SU-DHL-6 (cell line): ENCODE measurements around the gene AK1.

Source experiments
- H2AFZ ChIP-seq: fragments of 200-600 bp; sonication (generic); 2 replicates; pipeline ENCODE4 v1.6.1; 2014; ENCODE audit warnings: low read depth, mild to moderate bottlenecking, moderate library complexity, mixed read lengths, antibody characterized with exemption, low read length; ENCODE audit not compliant: severe bottlenecking
- H3F3A ChIP-seq: fragments of 200-600 bp; shearing (Covaris generic); 2 replicates; pipeline ENCODE4 v1.6.0; 2016; ENCODE audit warnings: antibody characterized with exemption, mild to moderate bottlenecking; ENCODE audit not compliant: insufficient read depth
- H3K27ac ChIP-seq: fragments of 200-600 bp; sonication (generic); 2 replicates; pipeline ENCODE4 v1.5.1; 2016; ENCODE audit warnings: low read depth, mild to moderate bottlenecking, low read length, moderate library complexity, mixed read lengths
- H3K27me3 ChIP-seq: fragments of 200-600 bp; sonication (generic), shearing (Covaris generic); 2 replicates; pipeline ENCODE4 v1.6.0; 2014; ENCODE audit warnings: mild to moderate bottlenecking, low read length
- H3K36me3 ChIP-seq: fragments of 200-600 bp; sonication (generic); 2 replicates; pipeline ENCODE4 v1.6.1; 2014; ENCODE audit warnings: mild to moderate bottlenecking, low read length, mixed read lengths
- H3K4me2 ChIP-seq: fragments of 300-600, 200-600 bp; shearing (Covaris generic), sonication (generic); 2 replicates; pipeline ENCODE4 v1.6.0; 2014; ENCODE audit warnings: low read length, low read depth, mild to moderate bottlenecking; ENCODE audit not compliant: poor library complexity, severe bottlenecking
- H3K4me3 ChIP-seq: fragments of 200-600 bp; sonication (generic); 2 replicates; pipeline ENCODE4 v1.5.1; 2014; ENCODE audit warnings: antibody characterized with exemption, low read length, mild to moderate bottlenecking, mixed read lengths; ENCODE audit not compliant: insufficient read depth, poor library complexity, severe bottlenecking
- H3K79me2 ChIP-seq: fragments of 200-600 bp; sonication (generic); 2 replicates; pipeline ENCODE4 v1.6.1; 2014; ENCODE audit warnings: mild to moderate bottlenecking, low read length, moderate library complexity; ENCODE audit not compliant: insufficient read depth
- H3K9ac ChIP-seq: fragments of 200-600 bp; sonication (generic); 2 replicates; pipeline ENCODE4 v1.7.0; 2014; ENCODE audit warnings: mild to moderate bottlenecking, low read length
- H3K9me2 ChIP-seq: fragments of 200-600 bp; sonication (generic); replicated peaks from 2 replicates; pipeline ENCODE4 v1.6.1; 2014; ENCODE audit warnings: low read length; ENCODE audit not compliant: insufficient read depth
- H3K9me3 ChIP-seq: fragments of 200-600 bp; sonication (generic); 2 replicates; pipeline ENCODE4 v1.6.1; 2014; ENCODE audit warnings: low read length, mixed read lengths; ENCODE audit not compliant: insufficient read depth
- H4K20me1 ChIP-seq: fragments of 200-600 bp; sonication (generic); 2 replicates; pipeline ENCODE4 v1.6.1; 2014; ENCODE audit warnings: low read depth, mild to moderate bottlenecking, antibody characterized with exemption, low read length, moderate library complexity, mixed read lengths
- CTCF ChIP-seq: fragments of 200-600 bp; sonication (generic); IDR thresholded peaks from one replicate; pipeline ENCODE4 v1.5.1; 2017; ENCODE audit warnings: antibody characterized with exemption, mild to moderate bottlenecking, low read length, moderate library complexity; ENCODE audit not compliant: insufficient read depth, poor library complexity, severe bottlenecking
- EZH2phosphoT487 ChIP-seq: fragments of 200-600 bp; sonication (generic), shearing (Covaris generic); conservative IDR thresholded peaks from 2 replicates; pipeline ENCODE4 v1.6.1; 2018; ENCODE audit warnings: mild to moderate bottlenecking, antibody characterized with exemption, low read length, moderate library complexity, mixed read lengths

The AK1 gene

GRCh38 chr9:127912882-127913281 is 35.4 kb upstream of the AK1 start:
- no peak overlapping the region for H3K27ac ChIP-seq
- H3K27me3 ChIP-seq, result no peaks in the 10 kb centered on the region
- no peak overlapping the region for H3K9ac ChIP-seq
- H3K4me2 ChIP-seq, result no peak overlapping the region
- H3K79me2 ChIP-seq, result no peaks in the 10 kb centered on the region
- no peak overlapping the region for H3K4me3 ChIP-seq
- H3K9me3 ChIP-seq, result no peaks in the 10 kb centered on the region
- H3K9me2 ChIP-seq, result no peaks in the 10 kb centered on the region
- peaks cover 19% of the 10 kb centered on the region for H3F3A ChIP-seq
- TF ChIP-seq EZH2phosphoT487 (no peak), CTCF (no peak)
- H4K20me1 ChIP-seq, result no peaks in the 10 kb centered on the region
- H3K36me3 ChIP-seq, result no peaks in the 10 kb centered on the region
- no peak overlapping the region for H2AFZ ChIP-seq

GRCh38 chr9:127912296-127912695 is 34.8 kb upstream of the AK1 start:
- no peaks in the 10 kb centered on the region for H4K20me1 ChIP-seq
- H2AFZ ChIP-seq, result no peak overlapping the region
- TF ChIP-seq CTCF, result no peak
- TF ChIP-seq EZH2phosphoT487, result no peak
- H3K4me2 ChIP-seq, result no peak overlapping the region
- H3K4me3 ChIP-seq, result no peak overlapping the region
- H3K27ac ChIP-seq, result no peak overlapping the region
- no peaks in the 10 kb centered on the region for H3K36me3 ChIP-seq
- peaks cover 15% of the 10 kb centered on the region for H3F3A ChIP-seq
- no peaks in the 10 kb centered on the region for H3K27me3 ChIP-seq
- H3K9me2 ChIP-seq, result no peaks in the 10 kb centered on the region
- no peak overlapping the region for H3K9ac ChIP-seq
- no peaks in the 10 kb centered on the region for H3K79me2 ChIP-seq
- H3K9me3 ChIP-seq, result no peaks in the 10 kb centered on the region

GRCh38 chr9:127910613-127911205 is 33.2 kb upstream of the AK1 start:
- no peak overlapping the region for H3K4me3 ChIP-seq
- TF ChIP-seq EZH2phosphoT487 (no peak), CTCF (no peak)
- no peak overlapping the region for H2AFZ ChIP-seq
- no peaks in the 10 kb centered on the region for H3K9me3 ChIP-seq
- no peaks in the 10 kb centered on the region for H3K27me3 ChIP-seq
- H3F3A ChIP-seq, result peaks cover 10% of the 10 kb centered on the region
- H3K9me2 ChIP-seq, result no peaks in the 10 kb centered on the region
- no peaks in the 10 kb centered on the region for H3K79me2 ChIP-seq
- no peak overlapping the region for H3K4me2 ChIP-seq
- H3K36me3 ChIP-seq, result no peaks in the 10 kb centered on the region
- H3K27ac ChIP-seq, result no peak overlapping the region
- no peaks in the 10 kb centered on the region for H4K20me1 ChIP-seq
- H3K9ac ChIP-seq, result no peak overlapping the region
